HG03280 (cell line): ENCODE measurements around the gene GAK.

Experiments used
- ATAC-seq: cut with Tn5 transposase; IDR thresholded peaks from one replicate; pipeline ENCODE4 v1.9.1; 2021; ENCODE audit warnings: mild to moderate bottlenecking, moderate library complexity; ENCODE audit not compliant: unreplicated experiment

GAK gene

DNA sequence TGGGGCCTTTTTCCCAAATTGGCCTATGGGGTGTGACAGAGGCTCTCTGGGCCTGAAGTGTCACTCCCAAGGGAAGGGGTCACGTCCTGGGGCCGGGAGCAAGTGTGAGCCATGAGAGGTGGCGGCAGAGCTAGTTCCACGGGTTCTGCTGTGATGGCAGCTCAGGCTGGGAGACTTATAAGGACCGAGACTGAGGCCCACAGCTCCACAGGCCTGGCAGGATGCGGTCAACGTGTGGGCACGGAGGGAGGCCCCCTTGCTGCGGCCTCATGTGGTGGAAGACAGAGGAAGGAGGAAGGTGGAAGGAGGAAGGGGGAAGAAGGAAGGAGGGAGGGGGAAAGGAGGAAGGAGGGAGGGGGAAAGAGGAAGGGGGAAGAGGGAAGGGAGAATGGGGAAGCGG is 99.0 kb downstream of the GAK start:
- no peak for ATAC-seq

DNA sequence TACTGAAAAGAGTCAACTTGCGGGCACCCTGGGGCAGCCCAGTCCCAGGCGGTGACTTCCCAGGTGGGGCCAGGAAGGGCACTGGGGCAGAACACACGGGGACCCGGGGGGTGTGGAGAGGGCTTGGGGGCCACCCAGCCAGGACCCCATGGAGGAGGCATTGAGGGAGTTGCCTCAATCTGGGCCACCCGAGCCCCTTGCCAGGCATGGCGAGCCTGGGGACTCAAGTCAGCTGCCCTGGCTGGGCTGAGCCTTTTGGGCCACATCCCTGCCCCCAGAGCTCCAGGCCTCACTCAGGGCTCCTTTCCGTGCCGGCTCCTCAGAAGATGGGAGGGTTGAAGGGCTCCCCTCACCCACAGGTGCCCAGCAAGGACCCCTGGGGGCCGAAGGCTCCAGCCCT is 99.6 kb downstream of the GAK start:
- ATAC-seq: no peak

DNA sequence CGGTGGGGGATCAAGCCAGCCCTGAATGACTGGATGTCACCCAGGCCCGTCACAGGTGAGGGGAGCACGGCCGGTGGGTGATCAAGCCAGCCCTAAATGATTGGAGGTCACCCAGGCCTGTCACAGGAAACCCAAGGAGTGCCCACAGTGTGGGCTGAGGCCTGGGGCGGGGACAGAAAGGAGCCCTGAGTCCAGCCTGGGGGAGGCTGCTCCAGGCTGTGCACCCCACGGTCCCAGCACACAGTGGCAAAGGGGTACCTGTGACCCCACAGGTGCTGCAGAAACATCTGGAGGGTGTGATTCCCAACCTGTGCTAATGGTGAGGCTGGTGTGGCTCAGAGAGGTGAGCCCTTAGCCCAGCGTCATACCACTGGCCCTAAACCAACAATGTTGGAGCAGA is 100.0 kb downstream of the GAK start:
- ATAC-seq: no peak

DNA sequence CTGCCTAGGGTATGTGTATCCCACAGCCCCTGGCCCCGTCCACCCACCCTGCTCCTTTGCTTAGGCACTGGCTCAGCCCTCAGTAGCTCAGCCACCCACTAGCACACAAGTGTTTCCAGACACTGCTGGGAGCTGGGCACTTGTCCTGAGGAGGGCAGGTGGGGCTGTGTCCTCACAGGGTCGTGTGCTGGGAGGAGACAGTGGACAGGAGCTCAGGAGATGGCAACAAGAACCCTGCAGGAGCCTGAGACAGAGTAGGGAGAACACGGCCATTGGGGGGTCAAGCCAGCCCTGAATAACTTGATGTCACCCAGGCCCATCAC is 100.7 kb downstream of the GAK start:
- no peak for ATAC-seq

DNA sequence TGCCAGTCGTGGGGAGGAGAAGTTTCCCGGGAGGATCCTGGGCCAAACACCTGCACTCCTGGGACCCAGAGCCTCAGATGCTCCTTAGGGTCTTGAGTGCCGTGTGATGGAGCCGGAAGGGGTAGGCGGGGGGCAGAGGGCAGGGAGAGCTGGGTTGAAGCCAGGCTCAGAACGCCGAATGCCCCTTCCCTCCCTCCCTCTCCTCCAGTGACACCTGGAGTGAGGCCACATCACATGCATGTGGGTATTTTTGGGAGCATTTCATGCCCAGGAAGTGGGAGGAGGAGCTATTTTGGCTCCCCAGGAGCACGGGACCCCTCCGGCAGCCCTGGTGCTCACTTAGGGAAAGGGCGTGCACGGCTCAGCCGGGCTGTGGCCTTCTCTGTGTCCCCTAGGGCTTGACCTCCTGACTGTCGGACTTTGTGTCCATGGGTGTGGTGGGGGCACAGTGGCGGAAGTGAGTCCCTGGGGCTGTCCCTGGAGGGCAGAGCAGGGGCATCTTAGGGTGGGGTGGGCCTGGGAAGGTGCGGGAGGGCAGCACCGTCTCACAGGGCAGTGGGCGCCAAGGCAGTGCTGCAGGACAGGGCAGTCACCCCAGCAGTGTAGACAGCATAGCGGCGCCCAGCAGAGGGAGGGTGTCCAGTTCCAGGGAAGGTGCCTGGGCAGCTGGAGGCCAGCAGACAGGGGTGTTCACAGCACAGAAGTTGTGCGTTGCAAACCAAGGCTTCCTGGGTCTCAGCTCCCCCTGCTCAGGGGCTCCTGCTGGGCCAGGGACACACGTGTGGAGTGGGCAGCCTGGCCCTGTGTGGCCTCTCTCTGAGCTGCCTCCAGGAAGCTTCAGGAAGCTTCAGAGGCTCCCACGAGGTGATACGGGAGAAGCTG is 101.3 kb downstream of the GAK start:
- ATAC-seq: no peak

DNA sequence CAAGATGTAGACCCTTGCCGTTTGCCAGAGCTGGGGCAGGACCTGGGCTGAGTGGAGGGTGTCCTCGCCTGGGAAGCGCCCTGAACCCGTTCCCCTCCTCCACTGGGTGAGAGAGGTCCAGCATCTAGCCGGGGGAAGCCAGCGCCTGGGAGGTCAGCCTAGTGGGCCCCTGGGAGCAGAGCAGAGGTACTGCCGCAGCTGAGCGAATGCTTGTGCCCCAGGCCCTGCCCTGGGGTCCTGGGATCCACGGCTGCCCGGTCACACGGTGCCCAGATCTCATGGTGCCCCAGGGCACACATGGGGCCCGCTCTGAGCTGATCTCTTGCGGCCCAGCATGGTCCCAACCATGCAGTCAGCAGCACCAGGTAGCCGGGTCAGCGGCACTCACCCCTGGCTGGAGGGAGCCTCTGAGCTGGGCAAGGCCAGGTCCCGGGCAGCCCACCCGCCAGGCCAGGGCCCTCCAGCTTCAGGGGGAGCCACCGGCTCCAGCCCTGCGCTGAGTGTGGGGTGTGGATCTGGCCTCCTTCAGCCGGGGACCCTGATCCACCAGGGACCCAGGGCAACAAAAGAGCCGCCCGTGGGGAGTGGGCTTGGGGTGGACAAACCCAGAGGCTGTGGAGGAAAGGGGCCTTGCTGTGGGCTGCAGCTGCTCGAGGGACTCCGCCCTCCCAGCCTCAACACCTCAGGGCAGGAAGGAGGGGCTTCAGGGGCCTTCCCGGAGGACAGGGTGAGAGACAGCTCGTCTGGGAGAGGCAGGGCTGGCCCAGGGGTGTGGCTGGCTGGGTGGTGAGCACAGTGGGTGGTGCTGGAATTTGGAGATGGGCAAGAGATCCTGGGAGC is 102.1 kb downstream of the GAK start:
- no peak for ATAC-seq

DNA sequence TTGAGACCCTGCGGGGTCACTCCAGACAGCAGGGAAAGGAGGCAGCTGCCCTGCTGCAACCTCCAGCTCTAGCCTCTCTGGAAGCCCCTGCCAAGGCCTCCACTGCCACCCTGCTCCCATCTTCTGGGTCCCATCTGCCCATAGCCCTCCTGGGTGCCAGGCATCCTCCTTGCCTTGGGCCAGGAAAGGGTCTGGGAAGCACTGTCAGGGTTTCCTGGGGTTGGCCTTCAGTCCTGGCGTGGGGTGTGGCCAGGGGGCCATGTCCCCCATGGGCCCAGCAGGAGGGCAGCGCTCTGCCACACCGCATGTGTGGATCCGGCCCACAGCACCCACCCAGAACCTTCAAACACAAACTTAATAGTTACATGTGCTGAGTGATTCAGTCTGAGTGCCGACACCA is 102.8 kb downstream of the GAK start:
- no peak for ATAC-seq

DNA sequence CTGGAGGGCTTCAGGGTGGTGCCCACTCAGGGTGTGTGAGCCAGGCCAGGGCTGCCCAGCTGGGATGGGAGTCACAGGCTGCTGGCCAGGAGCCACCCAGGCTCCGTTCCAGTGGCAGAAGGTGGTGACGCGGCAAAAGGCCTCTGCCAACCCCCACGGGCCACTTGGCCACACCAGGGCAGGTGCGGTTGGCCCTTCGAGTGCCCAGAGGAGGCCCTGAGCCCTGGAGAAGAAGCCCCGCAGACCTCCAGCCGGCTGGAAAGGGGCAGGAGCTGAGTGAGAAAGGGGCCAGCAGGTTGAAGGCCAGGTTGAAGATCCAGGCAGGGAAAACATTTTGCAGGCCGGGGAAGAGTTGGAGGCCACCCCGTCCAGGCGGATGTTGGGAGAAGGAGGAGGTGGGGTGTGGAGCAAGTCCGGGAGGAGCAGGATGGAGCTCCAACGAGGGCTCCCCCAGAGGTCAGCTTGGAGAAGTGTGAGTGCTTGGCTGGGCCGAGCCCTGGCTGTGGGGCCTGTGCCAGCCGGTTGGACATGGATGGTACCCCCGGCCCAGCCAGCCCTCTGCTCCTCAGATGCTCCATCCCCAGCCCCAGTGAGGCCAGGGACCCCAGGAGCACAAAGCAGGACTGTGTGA is 103.4 kb downstream of the GAK start:
- ATAC-seq: no peak

DNA sequence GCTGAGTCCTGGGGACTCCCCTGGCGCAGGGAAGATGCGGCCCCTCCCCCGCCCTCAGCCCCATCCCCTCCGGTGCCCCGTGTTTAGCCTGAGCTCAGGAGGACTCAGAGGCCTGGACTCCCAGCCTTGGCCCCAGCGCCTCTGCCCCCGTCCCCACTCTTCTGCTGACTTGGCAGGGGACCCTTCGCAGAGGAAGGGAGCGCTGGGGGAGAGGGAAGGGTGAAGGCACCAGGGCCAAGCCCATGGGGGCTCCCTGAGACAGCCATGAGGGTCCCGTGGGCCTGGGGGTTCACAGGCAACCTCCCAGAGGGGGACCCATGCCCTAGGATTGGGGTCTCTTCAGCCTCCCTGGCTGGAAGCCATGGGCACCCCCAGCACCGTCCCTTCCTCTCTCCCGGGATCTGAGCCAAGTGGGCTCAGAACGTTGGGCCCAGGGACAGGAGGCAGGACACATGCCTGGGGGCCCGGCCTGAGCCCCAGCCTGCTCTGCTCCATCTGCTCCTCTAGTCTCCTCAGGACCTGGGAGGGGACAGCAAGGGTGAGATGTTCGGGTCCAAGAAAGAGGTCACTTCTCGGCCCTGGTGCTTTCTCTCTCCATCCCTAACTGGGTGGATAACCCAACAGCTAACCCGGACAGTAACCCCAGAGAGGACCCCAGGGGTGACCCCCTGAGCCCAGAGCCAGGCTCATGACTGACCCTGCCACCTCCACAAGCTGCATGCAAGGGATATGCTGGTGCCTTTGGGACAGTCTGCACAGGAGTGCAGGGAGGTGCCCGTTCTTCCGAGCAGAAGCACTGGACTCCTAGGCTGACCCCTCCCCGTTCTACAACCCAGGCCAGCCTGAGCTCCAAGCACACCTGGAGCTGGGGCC is 104.7 kb downstream of the GAK start:
- no peak for ATAC-seq

DNA sequence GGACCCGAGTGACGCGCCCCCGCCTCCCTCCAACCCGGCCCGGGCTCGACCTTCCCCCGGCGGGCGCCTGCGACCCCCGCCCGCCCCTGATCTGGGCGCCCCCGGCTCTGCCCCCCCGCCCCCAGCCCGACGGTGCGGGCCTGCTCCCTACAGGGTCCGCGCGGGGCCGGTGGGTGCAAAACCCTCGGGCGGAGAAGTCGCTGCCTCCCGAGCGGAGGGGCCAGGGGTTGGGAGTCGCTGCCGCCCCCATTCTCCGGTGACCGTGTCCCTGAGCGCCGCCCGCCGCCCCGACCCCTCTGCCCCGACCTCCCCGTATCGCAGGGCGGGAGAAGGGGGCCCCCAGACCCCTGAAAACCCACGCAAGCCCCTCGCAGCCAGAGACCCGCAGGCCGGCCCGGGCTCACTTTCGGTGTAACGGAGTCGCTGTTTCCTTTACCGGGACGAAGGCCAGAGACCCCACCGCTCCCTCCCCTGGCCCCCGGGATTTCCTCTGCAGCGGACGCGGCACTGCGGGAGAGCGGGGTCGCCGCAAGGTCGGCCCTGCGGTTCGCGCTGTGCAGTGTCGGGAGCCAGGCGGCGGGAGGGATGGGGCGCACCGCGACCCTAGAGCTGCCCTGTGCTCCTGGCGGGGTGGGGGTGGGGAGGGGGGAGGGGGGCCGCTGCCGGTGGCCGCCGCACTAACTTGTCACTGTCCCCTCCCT is 105.5 kb downstream of the GAK start:
- ATAC-seq: no peak

DNA sequence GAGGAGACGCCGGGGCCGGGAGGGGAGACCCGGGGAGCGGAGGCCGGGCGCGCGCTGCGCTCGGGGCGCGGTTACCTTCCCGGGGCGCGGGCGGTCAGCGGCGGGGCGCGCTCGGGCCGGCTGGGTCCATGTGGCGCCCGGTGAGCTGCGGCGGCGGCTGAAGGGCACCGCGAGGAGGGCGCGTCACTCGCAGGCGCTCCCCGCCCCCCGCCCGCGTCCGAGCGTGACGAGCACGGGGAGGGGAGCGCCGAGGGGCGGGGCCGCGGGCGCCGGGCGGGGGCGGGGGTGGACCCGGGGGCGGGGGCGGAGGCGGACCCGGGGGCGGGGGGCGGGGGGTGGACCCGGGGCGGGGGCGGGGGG is 106.2 kb downstream of the GAK start, which contains the start of gene CPLX1:
Gene CPLX1 (minus strand): TSS at position 159 of the 360 bp plus-strand sequence. CDS start 1,607 bp downstream, outside the sequence.
- ATAC-seq: no peak

DNA sequence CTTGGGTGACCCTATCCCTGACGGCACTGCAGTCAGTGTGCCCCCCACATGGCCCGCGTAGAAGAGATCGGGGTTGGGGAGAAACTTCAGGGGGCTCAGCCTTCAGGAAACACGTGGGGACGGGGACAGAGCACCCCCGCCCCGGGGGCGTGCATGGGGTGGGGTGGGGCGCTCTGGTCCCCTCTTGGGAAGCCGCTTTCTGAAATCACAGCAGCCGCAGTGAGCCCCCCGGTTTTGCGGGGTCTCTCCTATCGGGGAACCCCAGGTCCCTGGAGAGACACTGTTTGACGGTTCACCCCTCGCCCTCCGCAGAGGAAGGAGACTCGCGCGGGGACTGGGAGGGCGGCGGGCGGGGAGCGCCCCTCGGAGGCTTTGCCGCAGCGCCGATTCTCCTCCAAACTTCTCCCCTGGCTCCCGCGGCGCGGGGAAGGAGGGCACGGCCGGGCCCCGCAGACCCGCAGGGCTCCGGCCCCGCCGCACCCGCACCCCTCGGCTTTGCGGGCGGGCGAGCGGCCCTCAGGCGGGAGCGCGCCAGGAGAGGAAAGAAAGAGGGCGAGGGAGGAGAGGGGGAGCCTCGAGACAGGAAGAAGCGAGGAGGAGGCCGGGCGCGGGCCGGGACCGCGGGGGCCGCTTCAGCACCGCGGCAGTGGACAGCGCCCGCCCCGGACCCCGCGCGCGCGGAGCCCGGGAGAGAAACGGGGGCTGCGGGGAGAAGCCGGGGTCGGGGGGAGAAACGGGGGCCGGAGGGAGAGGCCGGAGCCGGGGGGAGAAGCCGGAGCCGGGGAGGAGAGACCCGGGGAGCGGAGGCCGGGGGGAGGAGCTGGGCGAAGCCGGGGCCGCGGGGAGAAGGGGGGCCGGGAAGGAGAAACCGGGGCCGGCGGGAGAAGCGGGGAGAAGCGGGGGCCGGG is 106.8 kb downstream of the GAK start:
- no peak for ATAC-seq

DNA sequence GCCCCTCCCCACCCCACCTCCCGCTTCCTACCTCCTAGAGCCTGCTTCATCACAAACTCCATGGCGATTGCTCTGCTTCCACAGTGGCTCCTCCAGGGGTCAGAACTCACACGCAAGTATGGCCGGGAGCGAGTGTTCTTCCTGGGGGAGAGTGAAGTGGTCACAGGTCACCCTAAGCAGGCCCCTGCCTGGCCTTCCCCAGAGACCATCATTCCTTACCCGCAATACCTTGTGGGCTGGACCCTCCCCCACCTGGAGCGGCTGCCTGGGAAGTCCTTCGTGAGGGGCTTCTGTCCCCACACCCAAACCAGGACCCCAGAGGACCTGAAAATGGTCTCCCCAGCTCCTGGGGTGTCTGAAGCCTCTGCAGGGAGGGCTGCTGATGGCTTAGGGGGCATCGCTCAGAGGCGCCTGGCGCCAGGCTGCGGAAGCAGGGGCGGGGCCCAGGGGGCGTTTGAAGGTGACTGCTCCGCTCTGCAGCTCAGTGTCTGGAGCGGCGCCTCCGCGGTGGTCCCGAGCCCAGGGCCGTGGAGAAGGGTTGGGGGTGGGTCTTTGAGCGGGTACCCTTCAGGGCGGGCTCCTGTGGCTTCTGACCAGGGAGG is 107.6 kb downstream of the GAK start:
- no peak for ATAC-seq

DNA sequence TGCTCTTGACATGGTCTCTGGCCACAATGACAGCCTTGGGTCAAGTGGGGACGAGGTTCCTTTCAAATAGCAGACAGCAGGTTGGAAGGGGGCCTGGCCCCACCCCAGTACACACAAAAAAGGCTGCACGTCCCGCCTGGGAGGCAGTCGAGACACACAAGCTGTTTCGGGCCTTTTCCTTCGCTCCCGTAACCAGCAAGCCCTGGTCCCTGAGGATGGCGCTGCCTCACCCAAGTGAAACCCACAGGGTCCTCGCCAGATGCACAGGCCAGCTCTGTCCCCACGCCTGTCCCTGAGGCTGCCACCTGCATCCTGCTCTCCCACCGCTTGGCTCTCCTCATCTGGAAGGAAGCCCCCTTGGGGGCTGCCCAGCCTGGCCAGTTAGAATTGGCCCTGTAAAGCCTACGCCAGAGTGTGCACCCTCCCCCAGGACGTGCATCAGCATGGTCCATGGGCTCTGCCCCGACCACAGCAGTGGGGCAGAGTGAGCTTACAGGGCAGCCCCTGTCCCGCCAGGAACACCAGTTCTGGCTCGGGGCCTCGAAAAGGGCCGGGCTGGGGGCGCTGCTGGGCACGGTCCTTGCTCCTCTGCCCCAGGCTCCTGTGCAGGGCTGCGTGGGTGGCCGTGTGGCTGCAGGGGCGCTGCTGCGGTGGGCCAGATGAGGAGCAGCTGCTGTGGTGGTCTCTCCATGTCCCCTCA is 108.2 kb downstream of the GAK start:
- no peak for ATAC-seq

DNA sequence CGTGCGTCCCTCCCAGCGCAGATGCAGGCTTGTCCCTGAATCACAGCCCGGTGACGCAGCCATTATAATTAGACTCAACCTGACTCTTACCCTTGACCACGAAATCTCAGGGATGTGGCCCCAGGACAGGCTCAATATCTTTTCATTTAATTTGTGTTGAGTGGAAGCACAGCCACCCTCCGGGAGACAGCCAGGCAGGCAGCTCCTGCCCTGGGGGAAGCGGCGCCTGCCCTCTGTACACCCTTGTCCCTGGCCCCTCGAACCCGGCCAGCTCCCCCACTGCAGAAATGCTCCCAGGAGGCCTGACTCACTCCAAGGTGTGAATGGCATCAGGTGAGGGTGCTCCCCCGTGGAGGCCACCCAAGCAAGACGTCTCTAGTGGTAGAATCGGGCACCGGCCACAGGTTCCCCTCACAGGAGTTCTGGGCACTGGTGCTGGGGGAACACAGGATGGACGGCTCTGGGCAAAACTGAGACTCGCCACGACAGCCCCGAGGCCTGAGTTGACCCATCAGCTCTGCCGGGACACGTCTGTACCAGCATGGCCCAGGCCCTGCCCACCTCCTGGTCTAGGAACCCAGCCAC is 108.8 kb downstream of the GAK start:
- no peak for ATAC-seq

DNA sequence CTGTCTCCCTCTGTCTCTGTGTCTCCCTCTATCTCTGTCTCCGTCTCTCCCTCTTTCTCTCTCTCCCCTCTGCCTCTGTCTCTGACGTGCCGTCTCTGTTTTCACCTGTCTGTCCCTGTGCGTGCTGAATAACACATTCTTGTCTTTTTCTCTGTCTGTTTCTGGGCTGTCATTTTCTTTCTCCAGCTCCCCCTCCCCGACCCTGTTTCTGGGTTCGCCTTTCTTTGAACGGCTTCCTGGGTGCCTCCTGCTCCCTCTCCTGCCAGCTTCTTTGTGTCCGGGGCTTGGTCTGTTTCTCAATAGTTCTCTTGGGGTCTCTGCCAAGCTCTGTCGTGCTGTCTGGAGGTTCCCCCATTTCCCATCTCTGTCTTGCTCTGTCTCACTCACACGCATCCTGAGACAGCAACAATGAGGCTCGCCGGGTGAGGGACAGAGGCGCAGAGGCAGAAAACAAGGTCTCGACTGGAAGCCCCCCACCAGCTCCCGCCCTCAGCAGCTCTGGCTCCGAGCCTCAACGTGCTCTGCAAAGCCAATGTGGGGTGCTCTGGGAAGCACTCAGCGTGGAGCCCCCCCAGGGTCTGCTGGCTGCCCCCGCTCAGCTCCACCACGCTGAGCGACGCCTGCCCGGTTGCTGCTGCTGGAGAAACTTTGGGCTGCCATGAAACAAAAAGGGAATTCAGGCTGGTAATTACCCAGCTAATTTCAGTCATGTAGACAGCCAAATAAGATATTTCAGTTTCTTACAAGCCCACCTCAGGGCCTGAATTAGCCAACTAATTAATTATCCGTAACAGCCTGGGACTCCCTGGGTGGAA is 109.5 kb downstream of the GAK start:
- ATAC-seq: no peak

DNA sequence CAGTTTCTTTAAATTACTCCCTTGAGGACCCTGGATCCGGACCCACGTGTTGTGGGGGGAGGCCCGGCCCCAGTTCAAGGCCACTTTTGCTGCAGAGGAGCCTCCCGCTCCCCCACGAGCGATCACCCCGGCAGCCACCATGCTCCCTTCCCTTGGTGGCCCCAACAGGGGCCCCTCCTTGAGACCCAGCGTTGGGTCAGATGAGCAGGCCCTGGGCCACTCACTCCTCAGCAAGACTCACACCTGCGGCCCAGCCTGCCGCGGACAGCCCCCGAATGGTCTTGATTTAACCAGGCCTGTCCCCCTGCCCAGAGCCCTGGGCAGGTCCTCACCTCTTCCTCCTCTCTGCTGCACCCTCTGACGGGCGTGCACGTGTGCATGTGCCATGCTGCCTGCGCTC is 110.5 kb downstream of the GAK start:
- ATAC-seq: no peak
